ENCODE results near the gene HOTAIR.

HOTAIR gene

DNA sequence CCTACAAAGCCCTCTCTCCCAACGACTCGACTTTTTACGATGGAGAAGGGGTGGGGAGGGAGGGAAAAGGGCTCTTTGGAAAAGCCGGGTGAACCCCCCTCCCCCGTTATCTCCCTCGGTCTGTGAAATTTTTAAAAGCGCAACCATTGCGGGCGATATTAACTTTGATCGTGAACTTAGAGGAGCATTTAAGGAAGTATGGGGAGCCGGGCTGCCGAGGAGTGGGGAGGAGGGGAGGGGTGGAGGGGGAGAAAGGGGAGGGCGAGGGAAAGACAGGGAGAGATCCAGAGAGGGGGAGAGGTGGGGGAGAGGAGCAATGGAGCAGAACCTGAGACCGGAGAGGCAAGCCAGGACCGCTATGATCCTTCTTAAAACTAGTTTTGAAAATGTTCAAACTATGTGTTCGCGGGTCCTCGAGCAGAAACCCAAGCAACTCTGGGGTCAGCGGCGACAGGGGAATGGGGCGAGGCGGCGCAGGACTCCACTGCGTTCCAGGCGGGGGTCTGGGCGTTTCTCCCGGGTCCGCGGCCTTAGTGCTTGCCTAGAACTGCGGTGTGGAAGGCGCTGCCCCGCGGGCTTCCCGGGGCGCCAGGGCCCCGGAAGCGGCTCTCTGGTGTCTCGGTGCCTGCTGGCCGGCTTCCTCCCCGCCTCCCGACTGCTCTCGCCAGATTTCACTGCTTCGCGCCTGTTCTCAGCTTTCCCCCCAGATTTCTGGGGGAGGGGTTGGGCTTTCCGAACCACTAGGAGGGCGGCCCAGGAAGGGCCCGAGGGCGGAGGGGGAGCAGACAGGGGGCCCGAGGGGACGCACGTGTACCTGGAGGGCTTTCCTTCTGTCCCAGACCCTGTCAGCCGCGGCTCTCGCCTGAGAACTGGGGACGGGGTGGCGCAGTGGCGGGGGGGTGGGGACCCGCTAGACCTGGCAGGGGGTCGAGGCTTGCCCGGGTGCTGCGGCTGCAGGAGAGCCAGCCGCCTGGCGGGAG, at the start of gene HOTAIR:
TSS of gene HOTAIR (minus strand) at position 871 of the 980 bp plus-strand sequence.
- DNase-seq (ENCODE audit: low read depth), result peak; percentile 59
- H3K4me3 ChIP-seq (ENCODE audit: low read length), result peak within 1 kb of the TSS; percentile 86
- TF ChIP-seq, protein P1, sequence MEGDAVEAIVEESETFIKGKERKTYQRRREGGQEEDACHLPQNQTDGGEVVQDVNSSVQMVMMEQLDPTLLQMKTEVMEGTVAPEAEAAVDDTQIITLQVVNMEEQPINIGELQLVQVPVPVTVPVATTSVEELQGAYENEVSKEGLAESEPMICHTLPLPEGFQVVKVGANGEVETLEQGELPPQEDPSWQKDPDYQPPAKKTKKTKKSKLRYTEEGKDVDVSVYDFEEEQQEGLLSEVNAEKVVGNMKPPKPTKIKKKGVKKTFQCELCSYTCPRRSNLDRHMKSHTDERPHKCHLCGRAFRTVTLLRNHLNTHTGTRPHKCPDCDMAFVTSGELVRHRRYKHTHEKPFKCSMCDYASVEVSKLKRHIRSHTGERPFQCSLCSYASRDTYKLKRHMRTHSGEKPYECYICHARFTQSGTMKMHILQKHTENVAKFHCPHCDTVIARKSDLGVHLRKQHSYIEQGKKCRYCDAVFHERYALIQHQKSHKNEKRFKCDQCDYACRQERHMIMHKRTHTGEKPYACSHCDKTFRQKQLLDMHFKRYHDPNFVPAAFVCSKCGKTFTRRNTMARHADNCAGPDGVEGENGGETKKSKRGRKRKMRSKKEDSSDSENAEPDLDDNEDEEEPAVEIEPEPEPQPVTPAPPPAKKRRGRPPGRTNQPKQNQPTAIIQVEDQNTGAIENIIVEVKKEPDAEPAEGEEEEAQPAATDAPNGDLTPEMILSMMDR (conservative IDR thresholded peaks at IDR 0.05; ENCODE audit: low read length), result no peak

DNA sequence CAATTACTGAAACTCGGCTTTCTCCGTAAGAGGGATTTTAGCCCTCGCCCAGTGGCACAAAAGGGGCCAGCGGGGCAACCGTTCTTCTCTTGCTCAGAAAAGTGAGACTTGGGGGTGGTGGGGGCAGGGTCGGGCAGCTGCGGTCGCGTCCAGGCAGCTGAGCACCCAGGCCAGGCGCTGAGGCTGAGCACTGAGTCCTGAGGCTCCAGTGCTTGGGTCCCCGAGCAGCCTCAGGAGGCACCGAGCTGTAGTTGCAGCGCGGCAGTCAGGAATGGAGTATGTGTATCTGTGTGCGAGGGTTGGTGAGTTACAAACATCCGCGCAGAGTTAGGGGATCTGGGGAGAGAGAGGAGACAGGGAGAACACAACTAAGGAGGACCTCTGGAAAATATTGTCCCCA, 49.4 kb upstream of the HOTAIR start:
- no peak for DNase-seq (ENCODE audit: low read depth)
- H3K4me3 ChIP-seq (ENCODE audit: low read length), result peak overlapping the region; percentile 98
- TF ChIP-seq, protein P1 (conservative IDR thresholded peaks at IDR 0.05; ENCODE audit: low read length), result no peak

DNA sequence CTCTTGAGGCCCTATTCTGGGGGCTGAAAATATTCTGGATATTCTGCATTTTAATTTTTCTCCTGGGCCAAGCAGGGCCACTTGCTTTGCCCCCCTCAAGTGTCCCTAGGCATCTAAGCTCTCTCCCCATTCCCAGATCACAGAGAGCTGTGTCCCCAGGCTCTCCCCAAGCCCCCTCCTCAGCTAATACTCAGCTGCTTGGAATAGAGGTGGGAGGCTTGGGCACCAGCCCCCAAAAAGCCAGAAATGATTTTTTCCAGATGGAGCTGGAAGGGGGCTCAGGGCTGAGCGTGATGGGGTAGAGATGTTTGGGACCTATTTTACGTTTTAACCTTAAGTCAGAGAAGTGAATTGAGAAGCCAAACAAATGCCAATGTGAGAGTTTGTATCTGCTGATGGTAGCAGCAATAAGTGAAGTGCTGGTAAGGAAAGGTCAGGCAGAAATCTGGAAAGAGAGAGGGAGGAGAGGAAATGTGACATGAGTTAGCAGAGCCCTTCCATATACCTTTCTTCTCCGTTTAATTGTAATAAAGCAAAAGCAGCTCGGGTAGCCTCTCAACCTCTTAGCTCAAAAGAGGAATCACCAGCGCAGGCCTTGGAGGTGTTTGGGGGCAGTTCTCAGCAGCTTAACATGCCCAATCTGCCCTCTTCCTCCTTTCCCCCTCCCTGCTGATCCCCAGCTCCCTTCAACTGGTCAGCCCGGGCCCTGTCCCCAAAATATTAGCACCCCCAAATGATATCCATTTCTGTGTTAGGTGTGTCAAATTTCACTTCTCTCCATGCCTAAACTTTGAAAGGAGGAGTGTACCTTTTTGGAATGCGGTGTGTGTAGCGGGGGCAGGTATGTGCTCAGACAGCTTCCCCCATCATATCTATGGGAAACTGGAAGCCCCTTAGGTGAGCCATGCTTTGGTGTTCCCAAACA, 48.5 kb upstream of the HOTAIR start:
- peak overlapping the region; percentile 98 for H3K4me3 ChIP-seq (ENCODE audit: low read length)
- TF ChIP-seq, protein P1 (conservative IDR thresholded peaks at IDR 0.05; ENCODE audit: low read length), result no peak
- DNase-seq (ENCODE audit: low read depth), result no peak

DNA sequence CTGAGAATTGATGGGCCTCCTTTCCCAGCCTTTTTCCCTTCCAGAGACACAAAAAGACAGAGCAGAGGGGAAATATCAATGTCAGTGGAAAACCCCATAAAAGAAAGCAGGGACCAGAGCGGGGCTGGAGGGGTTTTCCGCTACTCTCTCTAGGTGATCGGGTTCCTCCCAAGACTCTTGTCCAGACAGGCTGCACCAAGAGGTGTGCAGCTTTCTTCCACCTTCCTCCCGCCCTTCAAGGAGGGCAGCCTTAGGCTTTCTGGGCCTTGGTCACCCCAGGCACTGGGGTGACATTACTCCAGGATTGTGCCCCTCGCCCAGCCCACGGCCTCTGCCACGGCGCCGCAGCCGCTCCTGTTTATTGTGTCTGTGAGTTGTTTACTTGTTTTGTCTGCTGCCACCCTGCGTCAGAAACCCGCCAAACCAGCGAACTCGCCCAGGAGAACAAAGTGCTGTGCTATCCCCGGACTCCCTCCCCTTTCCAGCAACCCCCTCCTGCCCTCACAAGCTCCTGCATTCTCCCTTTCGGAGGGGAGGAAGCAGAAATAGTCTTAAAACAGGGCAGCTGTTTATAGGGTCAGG, 46.8 kb upstream of the HOTAIR start:
- TF ChIP-seq, protein P1 (conservative IDR thresholded peaks at IDR 0.05; ENCODE audit: low read length), result peak; percentile 43
- peak overlapping the region; percentile 98 for H3K4me3 ChIP-seq (ENCODE audit: low read length)
- DNase-seq (ENCODE audit: low read depth), result peak; percentile 66

DNA sequence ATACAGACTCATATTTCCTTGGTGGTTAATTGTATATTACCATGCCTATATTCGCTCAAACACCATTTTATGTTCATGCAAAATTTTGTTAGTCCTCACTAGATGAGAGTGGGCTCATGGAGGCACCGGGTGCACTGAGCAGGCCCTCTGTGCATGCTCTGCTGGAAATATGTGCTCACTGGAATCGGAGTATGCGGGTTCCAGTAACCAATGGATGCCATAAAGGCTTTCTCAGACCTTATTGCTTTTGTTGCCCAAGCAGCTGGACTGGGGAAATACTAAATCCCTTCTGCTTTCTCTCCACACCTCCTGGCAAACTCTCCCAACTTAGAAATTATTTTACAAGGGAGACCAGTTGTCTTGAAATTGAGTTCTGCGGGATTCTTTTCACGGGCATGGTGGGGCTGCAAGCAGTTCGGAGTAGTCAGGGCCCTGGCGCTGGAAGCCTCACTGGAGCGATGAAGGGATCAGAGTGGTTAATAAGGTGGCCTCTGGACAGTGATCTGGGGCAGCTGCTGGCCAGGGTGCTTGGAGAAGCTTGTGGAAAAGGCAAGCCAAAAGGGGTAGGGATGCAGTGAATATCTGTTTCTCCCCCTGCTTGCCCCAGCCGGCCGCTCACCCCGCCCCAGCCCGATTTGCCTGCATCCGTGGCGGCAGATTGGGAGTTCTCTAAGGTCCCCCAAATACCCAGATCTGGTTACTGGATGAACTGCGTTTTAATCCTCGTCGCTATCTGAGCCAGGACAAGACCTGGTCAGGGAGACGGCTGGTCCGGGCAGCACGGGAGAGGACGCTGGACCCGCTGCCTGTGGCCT, 46.0 kb upstream of the HOTAIR start:
- TF ChIP-seq, protein P1 (conservative IDR thresholded peaks at IDR 0.05; ENCODE audit: low read length), result no peak
- no peak for DNase-seq (ENCODE audit: low read depth)
- H3K4me3 ChIP-seq (ENCODE audit: low read length), result peak overlapping the region; percentile 98

DNA sequence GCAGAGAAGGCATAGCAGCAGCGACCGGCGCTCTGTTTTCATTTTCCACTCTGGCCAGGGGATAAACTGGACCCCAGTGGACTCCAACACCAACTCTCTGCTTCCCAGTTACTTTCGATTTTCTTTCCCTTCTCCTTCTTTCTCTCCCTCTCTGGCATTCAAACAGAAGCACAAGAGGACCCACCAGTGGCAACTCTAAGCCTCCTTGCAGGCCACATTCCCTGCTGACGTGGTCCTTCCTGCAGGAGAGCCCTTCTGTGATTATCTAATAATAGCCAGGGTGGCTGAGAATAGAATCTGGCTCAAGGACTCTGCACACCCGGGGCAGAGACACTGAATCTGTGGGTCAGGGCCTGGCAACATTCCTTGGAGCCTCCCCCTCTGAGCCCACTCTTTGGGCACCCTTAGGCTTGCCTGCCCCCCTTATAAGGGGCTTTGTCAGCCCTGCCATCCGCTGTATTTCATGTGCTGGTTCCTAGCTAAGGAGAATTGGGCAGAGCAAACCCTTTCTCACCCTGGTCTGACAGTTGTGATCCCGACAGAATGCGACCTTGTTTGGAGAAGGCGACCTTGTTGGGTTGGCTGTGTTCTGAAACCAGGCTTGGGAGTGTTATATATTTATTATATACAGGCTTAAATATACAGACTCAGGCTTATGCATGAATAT, 45.3 kb upstream of the HOTAIR start:
- DNase-seq (ENCODE audit: low read depth), result peak; percentile 70
- TF ChIP-seq, protein P1 (conservative IDR thresholded peaks at IDR 0.05; ENCODE audit: low read length), result no peak
- peak overlapping the region; percentile 98 for H3K4me3 ChIP-seq (ENCODE audit: low read length)
